ENCODE measurements around the gene SLC25A31.

The SLC25A31 gene

GRCh38 chr4:127687580-127687979 lies 42.6 kb upstream of the SLC25A31 start:
- no peaks in the 10 kb centered on the region for H3K27me3 ChIP-seq (ENCODE audit: low read length)
- H3K4me2 ChIP-seq (ENCODE audit: low read depth, low read length, poor library complexity, severe bottlenecking), result no peak overlapping the region
- no peaks in the 10 kb centered on the region for H3K36me3 ChIP-seq (ENCODE audit: low read length)
- H3K9me3 ChIP-seq (ENCODE audit: insufficient read depth, low read length), result no peaks in the 10 kb centered on the region
- H2AFZ ChIP-seq (ENCODE audit: low read depth, low read length, severe bottlenecking), result no peak overlapping the region
- no peaks in the 10 kb centered on the region for H4K20me1 ChIP-seq (ENCODE audit: low read depth, low read length)
- H3K79me2 ChIP-seq (ENCODE audit: insufficient read depth, low read length), result no peaks in the 10 kb centered on the region
- H3K27ac ChIP-seq (ENCODE audit: low read depth, low read length), result no peak overlapping the region
- H3K9ac ChIP-seq (ENCODE audit: low read length), result no peak overlapping the region
- TF ChIP-seq CTCF (IDR thresholded peaks at IDR 0.05; ENCODE audit: insufficient read depth, low read length, poor library complexity, severe bottlenecking), result no peak
- TF ChIP-seq EZH2phosphoT487 (conservative IDR thresholded peaks at IDR 0.05; ENCODE audit: low read length), result no peak
- H3K9me2 ChIP-seq (replicated peaks; ENCODE audit: insufficient read depth, low read length), result no peaks in the 10 kb centered on the region
- no peaks in the 10 kb centered on the region for H3F3A ChIP-seq (ENCODE audit: insufficient read depth)
- H3K4me3 ChIP-seq (ENCODE audit: insufficient read depth, low read length, poor library complexity, severe bottlenecking), result no peak overlapping the region

GRCh38 chr4:127698789-127699200 lies 31.4 kb upstream of the SLC25A31 start:
- Histone ChIP-seq H3K4me2 (ENCODE audit: low read depth, low read length, poor library complexity, severe bottlenecking) (no peak overlapping the region), H3K79me2 (ENCODE audit: insufficient read depth, low read length) (no peaks in the 10 kb centered on the region), H3F3A (ENCODE audit: insufficient read depth) (no peaks in the 10 kb centered on the region), H3K9me3 (ENCODE audit: insufficient read depth, low read length) (no peaks in the 10 kb centered on the region), H3K36me3 (ENCODE audit: low read length) (no peaks in the 10 kb centered on the region), H4K20me1 (ENCODE audit: low read depth, low read length) (no peaks in the 10 kb centered on the region), H3K27me3 (ENCODE audit: low read length) (no peaks in the 10 kb centered on the region), H3K27ac (ENCODE audit: low read depth, low read length) (no peak overlapping the region), H2AFZ (ENCODE audit: low read depth, low read length, severe bottlenecking) (no peak overlapping the region), H3K4me3 (ENCODE audit: insufficient read depth, low read length, poor library complexity, severe bottlenecking) (no peak overlapping the region), H3K9ac (ENCODE audit: low read length) (no peak overlapping the region), H3K9me2 (replicated peaks; ENCODE audit: insufficient read depth, low read length) (no peaks in the 10 kb centered on the region)
- TF ChIP-seq CTCF (IDR thresholded peaks at IDR 0.05; ENCODE audit: insufficient read depth, low read length, poor library complexity, severe bottlenecking), result no peak
- TF ChIP-seq EZH2phosphoT487 (conservative IDR thresholded peaks at IDR 0.05; ENCODE audit: low read length), result no peak

GRCh38 chr4:127708985-127709384 lies 21.2 kb upstream of the SLC25A31 start:
- H3K36me3 ChIP-seq (ENCODE audit: low read length), result no peaks in the 10 kb centered on the region
- no peak for TF ChIP-seq EZH2phosphoT487 (conservative IDR thresholded peaks at IDR 0.05; ENCODE audit: low read length)
- no peak for TF ChIP-seq CTCF (IDR thresholded peaks at IDR 0.05; ENCODE audit: insufficient read depth, low read length, poor library complexity, severe bottlenecking)

More at GRCh38 chr4:127708985-127709384, 21.2 kb upstream of the SLC25A31 start:
- Histone ChIP-seq H3K27me3 (ENCODE audit: low read length) (no peaks in the 10 kb centered on the region), H2AFZ (ENCODE audit: low read depth, low read length, severe bottlenecking) (no peak overlapping the region), H3K9me3 (ENCODE audit: insufficient read depth, low read length) (no peaks in the 10 kb centered on the region), H3K9me2 (replicated peaks; ENCODE audit: insufficient read depth, low read length) (no peaks in the 10 kb centered on the region), H3K4me3 (ENCODE audit: insufficient read depth, low read length, poor library complexity, severe bottlenecking) (no peak overlapping the region), H3K4me2 (ENCODE audit: low read depth, low read length, poor library complexity, severe bottlenecking) (no peak overlapping the region), H3K27ac (ENCODE audit: low read depth, low read length) (no peak overlapping the region), H3K79me2 (ENCODE audit: insufficient read depth, low read length) (no peaks in the 10 kb centered on the region), H3K9ac (ENCODE audit: low read length) (no peak overlapping the region), H3F3A (ENCODE audit: insufficient read depth) (no peaks in the 10 kb centered on the region), H4K20me1 (ENCODE audit: low read depth, low read length) (no peaks in the 10 kb centered on the region)

Data from SU-DHL-6 (cell line).